ENCODE measurements around the gene NELL2. TPM values are rescaled to one million over a fixed set of nuclear protein-coding genes. Genes with fewer than 3 reads are reported as not detected.

The NELL2 gene
- total RNA-seq, 1 experiment from 2014 or later = 32.7 TPM

GRCh38 chr12:44788731-44789130, 87.4 kb downstream of the NELL2 start:
- no peak overlapping the region for H2BK5ac ChIP-seq (ENCODE audit: insufficient read length, low read length)
- TF ChIP-seq, protein P1, sequence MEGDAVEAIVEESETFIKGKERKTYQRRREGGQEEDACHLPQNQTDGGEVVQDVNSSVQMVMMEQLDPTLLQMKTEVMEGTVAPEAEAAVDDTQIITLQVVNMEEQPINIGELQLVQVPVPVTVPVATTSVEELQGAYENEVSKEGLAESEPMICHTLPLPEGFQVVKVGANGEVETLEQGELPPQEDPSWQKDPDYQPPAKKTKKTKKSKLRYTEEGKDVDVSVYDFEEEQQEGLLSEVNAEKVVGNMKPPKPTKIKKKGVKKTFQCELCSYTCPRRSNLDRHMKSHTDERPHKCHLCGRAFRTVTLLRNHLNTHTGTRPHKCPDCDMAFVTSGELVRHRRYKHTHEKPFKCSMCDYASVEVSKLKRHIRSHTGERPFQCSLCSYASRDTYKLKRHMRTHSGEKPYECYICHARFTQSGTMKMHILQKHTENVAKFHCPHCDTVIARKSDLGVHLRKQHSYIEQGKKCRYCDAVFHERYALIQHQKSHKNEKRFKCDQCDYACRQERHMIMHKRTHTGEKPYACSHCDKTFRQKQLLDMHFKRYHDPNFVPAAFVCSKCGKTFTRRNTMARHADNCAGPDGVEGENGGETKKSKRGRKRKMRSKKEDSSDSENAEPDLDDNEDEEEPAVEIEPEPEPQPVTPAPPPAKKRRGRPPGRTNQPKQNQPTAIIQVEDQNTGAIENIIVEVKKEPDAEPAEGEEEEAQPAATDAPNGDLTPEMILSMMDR (conservative IDR thresholded peaks at IDR 0.05) = no peak
- H3K27ac Mint-ChIP-seq = 0 out of 7 replicates have a peak overlapping the region, but pooled peaks of 1 of the 3 experiments have one; percentile 13
- H3K4me1 ChIP-seq (ENCODE audit: insufficient read depth, low read length) = no peaks in the 10 kb centered on the region
- H3K4me1 Mint-ChIP-seq = peaks cover 16 to 21% of the 10 kb centered on the region in 2 experiments
- H3K27me3 Mint-ChIP-seq (ENCODE audit: low read depth) = no peaks in the 10 kb centered on the region
- no peak overlapping the region for H3K14ac ChIP-seq (ENCODE audit: insufficient read depth, low read length)
- peaks cover 1 to 26% (median 22%) of the 10 kb centered on the region in 3 experiments; a peak in 6 of 7 replicates for H3K36me3 Mint-ChIP-seq (ENCODE audit: insufficient read depth in 1 of 3, low read depth in 3 of 3)
- no peak overlapping the region for H3K4me2 ChIP-seq (ENCODE audit: insufficient read depth, insufficient read length, low read length)
- H3K23me2 ChIP-seq (ENCODE audit: insufficient read length, low read depth, low read length, poor library complexity, severe bottlenecking) = no peaks in the 10 kb centered on the region
- no peak overlapping the region for H3K23ac ChIP-seq (ENCODE audit: insufficient read length, low read depth, low read length)
- H3K9me3 ChIP-seq (ENCODE audit: control insufficient read depth, low read depth, low read length) = no peaks in the 10 kb centered on the region
- no peak overlapping the region for H2BK120ac ChIP-seq (ENCODE audit: low read depth, low read length, poor library complexity, severe bottlenecking)
- H3K4me3 Mint-ChIP-seq = no peak overlapping the region
- H3K79me2 ChIP-seq (ENCODE audit: insufficient read depth, low read length) = no peaks in the 10 kb centered on the region
- no peak overlapping the region for H2AFZ ChIP-seq (ENCODE audit: low read length)
- no CpG with 5 or more reads among the region's 4 CpGs for WGBS (ENCODE audit: extremely low coverage, insufficient read length, low lambda C conversion rate)
- H3K4ac ChIP-seq (ENCODE audit: low read depth, low read length) = no peak overlapping the region
- H4K5ac ChIP-seq (ENCODE audit: insufficient read length, low read depth, low read length) = no peak overlapping the region
- H4K8ac ChIP-seq (replicated peaks; ENCODE audit: insufficient read length, low read depth, low read length) = no peak overlapping the region
- H3K18ac ChIP-seq (ENCODE audit: insufficient read length, low read depth, low read length) = no peak overlapping the region
- no peaks in the 10 kb centered on the region for H3K27me3 ChIP-seq (ENCODE audit: insufficient read depth, low read length)
- H2BK20ac ChIP-seq (ENCODE audit: low read depth, low read length, poor library complexity, severe bottlenecking) = no peak overlapping the region
- H3K56ac ChIP-seq (ENCODE audit: insufficient read length, low read depth, low read length) = no peak overlapping the region
- H3K27ac ChIP-seq (ENCODE audit: insufficient read length, low read depth, low read length) = no peak overlapping the region
- H4K20me1 ChIP-seq (ENCODE audit: control insufficient read depth, insufficient read depth, insufficient read length) = no peaks in the 10 kb centered on the region
- H3T11ph ChIP-seq (ENCODE audit: low read length) = no peak overlapping the region
- no peak overlapping the region for H2AK5ac ChIP-seq (ENCODE audit: insufficient read length, low read length)
- no peak overlapping the region for H4K91ac ChIP-seq (ENCODE audit: insufficient read length, low read depth, low read length)
- DNase-seq = no peak
- no peak overlapping the region for H2BK15ac ChIP-seq (ENCODE audit: low read depth, low read length)
- H3K79me1 ChIP-seq (ENCODE audit: insufficient read depth, low read depth, low read length, poor library complexity, severe bottlenecking) = no peaks in the 10 kb centered on the region
- H2BK12ac ChIP-seq (ENCODE audit: insufficient read length, low read depth, low read length) = no peak overlapping the region
- peaks cover 7 to 10% of the 10 kb centered on the region in 2 experiments; a peak in 4 of 5 replicates for H3K9me3 Mint-ChIP-seq
- no peak overlapping the region for H3K9ac ChIP-seq (ENCODE audit: extremely low read depth, insufficient read length, low read length)

Data from H9 (cell line).